ENCODE data around the gene SLC35D2. TPM values are rescaled to one million over a fixed set of nuclear protein-coding genes. Genes with fewer than 3 reads are reported as not detected.
"Not testable (repeated sequence)": the region's sequence is repeated elsewhere in the genome, so short reads cannot be mapped to it uniquely, and the experiment has no call there.

SLC35D2 gene
- total RNA-seq, 1 experiment from 2014 or later, result 32.1 TPM

DNA sequence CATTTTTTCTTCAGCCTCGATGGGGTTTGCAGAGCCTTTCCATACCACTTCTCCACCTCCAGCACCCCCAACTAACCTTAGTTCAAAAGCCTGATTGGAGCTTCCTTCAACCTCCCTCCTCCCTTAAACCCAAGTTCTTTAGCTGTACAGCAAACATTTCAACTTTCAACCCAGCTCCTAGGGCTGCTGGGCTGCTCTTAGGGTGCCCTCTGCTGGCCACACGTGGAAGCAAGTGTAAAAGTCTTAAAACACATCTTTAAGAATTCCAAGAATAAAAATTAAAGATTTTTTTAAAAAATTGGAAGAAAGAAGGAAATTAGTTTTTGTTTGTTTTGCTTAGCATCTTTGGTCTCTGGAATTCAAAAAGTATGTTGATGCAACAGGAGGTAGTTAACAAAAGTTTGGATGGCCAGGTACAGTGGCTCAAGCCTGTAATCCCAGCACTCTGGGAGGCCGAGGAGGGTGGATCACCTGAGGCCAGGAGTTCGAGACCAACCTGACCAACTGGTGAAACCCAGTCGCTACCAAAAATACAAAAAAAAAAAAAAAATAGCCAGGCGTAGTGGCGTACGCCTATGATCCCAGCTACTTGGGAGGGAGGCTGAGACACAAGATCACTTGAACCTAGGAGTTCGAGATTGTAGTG, 66.1 kb downstream of the SLC35D2 start:
- DNase-seq (ENCODE audit: low read depth), result peak; percentile 55

DNA sequence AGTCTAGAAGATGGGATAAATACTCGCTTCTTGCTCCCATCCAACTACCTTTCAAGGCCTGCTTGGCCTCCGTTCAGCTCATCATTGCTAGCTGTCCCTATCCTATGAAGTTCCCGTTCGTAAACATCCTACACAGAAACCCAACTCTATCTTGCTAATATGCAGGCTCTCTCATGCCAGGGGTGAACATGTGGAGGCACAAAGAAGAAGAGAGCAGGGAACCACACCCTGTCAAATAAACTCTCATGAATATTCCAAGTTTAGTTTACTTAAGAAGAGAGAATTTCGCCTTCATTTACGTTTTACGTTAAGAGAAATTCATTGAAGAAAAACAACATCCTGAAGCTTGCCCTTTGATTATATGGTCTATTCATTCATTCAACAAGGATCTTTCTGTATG, 73.7 kb downstream of the SLC35D2 start:
- DNase-seq (ENCODE audit: low read depth), result no peak

DNA sequence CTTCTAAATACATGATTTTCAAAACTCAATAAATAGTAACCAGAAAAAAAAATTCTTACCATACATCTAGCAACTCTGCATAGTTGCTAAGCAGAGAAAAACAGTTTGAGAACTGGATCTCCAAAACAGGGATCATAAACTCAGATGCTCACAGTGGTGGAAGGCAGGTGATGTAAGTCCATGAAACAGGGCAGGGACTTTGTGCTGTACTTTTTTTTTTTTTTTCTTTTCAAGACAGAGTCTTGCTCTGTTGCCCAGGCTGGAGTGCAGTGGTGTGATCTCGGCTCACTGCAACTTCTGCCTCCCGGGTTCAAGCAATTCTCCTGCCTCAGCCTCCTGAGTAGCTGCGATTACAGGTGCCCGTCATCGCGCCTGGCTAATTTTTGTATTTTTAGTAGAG, 76.6 kb downstream of the SLC35D2 start:
- DNase-seq (ENCODE audit: low read depth), result not testable (repeated sequence)

DNA sequence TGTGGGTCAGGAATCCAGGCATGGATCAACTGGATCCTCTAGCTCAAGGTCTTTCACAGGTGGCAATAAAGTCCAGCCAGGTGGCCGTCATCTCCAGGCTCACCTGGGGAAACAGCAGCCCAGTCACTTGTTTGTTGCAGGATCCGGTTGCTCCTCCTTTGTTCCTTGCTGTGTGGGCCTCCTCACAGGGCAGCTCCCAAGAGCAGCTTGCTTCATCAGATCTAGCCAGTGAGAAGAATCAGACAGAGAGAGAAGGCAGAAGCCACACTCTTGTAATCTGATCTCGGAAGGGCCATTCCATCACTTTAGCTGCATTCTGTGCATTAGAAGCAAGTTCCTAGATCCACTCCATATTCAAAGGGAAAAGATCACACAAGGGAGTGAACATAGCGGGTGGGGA, 78.3 kb downstream of the SLC35D2 start:
- DNase-seq (ENCODE audit: low read depth), result no peak

DNA sequence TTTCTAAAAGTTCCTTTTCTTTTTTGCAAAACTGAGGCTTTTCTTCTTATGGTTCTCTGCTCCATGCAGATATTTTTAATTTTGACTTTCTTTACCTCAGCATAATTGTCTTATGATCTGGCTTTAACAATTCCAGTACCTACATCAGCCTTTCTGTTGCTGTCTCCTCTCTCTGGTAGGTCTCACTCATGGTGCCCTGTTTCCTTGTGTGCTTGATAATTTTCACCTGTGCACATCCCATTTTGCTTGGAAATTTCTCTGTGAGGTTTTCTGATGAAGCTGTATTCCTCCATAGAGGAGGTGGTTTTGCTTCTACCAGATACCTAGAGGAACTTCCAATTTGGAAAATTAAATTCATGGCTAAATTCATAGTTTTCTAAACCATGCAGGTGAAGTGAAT, 79.3 kb downstream of the SLC35D2 start:
- DNase-seq (ENCODE audit: low read depth), result no peak

DNA sequence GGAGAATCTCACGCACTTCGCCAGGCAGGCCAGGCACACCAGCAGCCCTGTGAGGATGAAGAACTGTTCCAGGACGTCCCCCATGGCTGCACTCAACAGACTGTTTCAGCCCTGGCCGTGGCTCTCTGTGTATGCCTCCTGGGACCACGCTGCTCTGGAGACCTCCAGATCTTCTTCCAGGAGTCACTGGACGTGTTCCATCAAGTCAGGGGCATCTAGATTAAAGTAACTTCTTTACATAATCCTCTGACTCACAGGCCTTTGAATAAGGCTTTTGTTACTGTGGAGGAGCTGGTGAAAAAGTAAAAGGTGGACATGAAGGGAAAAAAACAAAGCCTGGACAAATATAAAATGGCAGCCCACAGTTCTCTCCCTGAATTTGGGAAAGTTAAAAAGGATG, 81.5 kb downstream of the SLC35D2 start, which contains the start of gene HSD17B3:
Gene HSD17B3, minus strand, starts transcription at position 156 of the 400 bp plus-strand sequence. Its CDS starts 72 bp downstream, at position 84.
- peak; percentile 37 for DNase-seq (ENCODE audit: low read depth)

DNA sequence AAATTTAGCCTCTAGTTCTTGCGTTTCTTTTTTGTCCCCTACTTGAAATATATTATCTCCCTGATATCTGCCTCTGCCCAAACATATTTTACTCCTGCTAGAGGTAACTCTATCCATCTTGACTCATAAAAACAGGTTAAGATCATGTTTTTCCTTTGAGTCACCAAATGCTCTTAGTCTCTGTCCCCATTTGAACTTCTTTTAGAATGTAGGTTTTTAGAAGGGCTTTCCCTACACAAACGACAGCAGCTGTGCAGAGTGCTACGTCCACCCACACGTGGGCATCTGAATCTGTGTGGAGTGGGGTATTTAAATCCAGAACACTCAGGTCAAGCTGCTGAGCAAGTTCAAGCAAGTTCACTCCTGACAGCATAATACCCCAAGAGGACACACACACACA, 83.7 kb downstream of the SLC35D2 start:
- DNase-seq (ENCODE audit: low read depth), result peak; percentile 90

DNA sequence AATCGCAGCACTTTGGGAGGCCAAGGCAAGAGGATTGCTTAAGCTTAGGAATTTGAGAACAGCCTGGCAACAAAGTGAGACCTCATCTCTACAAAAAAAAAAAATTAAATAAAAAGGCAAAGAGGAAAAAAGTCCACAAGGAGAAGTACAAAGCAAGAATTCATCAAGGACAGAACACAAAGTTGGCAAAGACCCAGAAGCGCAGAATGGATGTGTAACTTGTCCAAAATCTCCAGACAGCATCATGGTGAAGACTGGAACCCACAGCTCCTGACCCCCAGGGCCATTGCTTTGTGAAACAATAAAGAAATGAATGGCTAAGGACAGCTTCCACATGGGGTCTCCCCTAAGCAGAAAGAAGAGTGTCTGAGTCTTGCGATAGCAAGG, 89.4 kb downstream of the SLC35D2 start:
- DNase-seq (ENCODE audit: low read depth), result no peak

DNA sequence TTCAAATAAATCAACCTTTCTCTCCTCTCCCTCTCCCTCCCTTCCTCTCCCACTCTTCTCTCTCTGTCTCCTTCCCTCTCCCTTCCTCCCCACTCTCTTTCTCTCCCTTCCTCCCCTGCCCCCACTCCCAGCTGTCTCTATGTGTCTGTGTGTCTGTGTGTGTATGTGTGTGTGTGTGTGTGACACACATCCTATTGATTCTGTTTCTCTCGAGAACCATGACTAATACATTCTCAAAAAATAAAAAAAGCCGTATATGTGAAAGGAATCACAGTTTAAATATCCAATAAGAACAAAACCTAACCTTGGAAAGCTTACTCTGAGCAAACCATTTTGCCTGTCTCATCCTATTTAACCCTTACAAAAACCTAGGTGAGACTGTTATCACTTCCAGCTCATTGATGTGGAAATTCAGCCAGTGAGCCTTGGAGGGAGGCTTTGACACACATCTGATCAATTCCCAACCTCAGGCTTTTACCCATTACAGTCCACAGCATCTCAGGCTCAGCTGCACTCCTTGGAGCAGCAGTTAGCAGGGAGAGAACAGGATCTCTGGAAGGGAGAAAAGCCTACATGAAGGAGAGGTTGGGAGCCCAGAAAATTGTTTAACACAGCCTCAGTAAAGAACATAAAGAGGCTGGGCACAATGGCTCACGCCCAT, 89.9 kb downstream of the SLC35D2 start:
- DNase-seq (ENCODE audit: low read depth), result peak; percentile 7

DNA sequence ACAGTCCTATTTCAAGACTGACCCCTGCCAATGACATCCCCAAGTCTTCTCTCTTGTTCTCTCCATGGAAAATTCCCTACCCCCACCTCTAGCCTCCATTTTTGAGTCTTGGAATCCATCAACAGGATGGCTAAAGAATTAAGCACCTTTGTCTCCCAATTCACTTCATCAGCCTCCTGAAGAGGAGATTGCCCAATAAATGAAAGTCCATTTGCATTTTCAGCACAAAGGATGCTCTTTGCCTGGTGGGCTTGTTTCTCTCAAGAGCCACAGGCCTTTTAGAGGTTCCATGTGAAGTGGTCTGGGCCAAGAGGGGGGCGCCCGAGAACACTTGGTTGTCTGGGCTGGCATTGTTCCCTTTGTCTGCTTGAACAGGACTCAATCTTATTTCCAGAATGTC, 94.1 kb downstream of the SLC35D2 start:
- DNase-seq (ENCODE audit: low read depth), result no peak

DNA sequence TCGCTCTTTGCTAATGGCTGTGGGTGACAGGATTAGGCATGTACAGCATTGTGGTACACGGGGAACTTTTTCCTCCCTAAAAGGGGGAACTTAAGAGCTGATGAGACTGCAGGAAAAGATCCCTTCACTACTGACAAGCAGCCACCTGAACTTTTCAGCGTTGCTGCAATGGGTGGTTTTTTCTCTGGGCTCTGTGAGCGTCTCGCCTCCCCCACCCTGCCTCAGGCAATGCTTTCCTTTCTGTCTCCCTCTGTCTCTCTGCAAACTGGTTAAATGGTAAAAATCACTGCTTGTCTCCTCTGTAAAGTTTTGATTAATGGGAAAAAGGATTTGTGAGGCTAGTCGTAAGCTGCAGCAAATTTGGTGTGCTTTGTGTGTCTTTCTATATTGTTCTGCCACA, 101.9 kb downstream of the SLC35D2 start:
- DNase-seq (ENCODE audit: low read depth), result no peak

DNA sequence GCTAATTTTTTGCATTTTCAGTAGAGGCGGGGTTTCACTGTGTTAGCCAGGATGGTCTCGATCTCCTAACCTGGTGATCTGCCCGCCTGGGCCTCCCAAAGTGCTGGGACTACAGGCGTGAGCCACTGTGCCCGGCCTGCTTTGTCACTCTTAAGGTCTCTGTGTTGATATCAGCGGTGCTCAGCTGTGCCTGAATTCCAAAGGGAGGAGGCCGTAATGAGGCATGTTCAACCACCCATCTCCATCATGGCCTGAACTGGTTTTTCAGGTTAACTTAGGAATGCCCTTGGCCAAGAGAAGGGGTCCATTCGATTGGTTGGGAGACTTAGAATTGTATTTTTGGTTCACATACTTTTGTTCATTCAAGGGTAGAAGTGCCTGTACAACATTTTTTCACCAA, 103.6 kb downstream of the SLC35D2 start:
- no peak for DNase-seq (ENCODE audit: low read depth)

DNA sequence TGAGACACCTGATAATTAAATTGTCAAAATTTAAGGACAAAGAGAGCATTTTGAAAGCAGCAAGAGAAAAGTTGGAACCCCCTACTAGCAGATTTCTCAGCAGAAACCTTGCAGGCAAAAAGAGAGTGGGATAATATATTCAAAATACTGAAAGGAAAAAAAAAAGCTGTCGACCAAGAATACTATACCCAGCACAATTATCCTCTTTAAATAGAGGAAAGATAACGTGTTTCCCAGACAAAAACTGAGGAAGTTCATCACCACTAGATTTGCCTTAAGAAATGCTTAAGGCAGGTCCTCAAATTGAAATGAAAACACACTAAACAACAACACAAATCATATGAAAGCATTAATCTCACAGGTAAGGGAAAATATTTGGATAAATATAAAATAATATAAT, 108.6 kb downstream of the SLC35D2 start:
- no peak for DNase-seq (ENCODE audit: low read depth)

Other genes starting within 250 kb of the SLC35D2 start
- gene HSD17B3, start 81.5 kb downstream of the SLC35D2 start, total RNA-seq (2014; rRNA removed; shearing (Covaris generic)), result 1.9 TPM in 1 of 2 replicates, not detected in the other
- gene ZNF367, start 34.7 kb upstream of the SLC35D2 start, total RNA-seq (2014; rRNA removed; shearing (Covaris generic)), result 18.5 and 28.3 TPM in 2 replicates
- gene HABP4, start 66.5 kb upstream of the SLC35D2 start, total RNA-seq (2014; rRNA removed; shearing (Covaris generic)), result 9.2 and 13.6 TPM in 2 replicates
- gene CDC14B, start 236.1 kb upstream of the SLC35D2 start, total RNA-seq (2014; rRNA removed; shearing (Covaris generic)), result 14.6 and 28.6 TPM in 2 replicates